HepG2 (cell line): ENCODE measurements around the gene NEMF. TPM values are rescaled to one million over a fixed set of nuclear protein-coding genes. Genes with fewer than 3 reads are reported as not detected.

Source experiments
- CENPX ChIP-seq: sonication (generic); formaldehyde crosslinking; IDR thresholded peaks from 2 replicates; pipeline ENCODE4 v1.9.0; 2021; ENCODE audit warnings: mild to moderate bottlenecking, missing genetic modification reagents, moderate library complexity
- EED ChIP-seq: sonication (generic); formaldehyde crosslinking; IDR thresholded peaks from 2 replicates; pipeline ENCODE4 v1.5.0; 2020; ENCODE audit warnings: mild to moderate bottlenecking, missing genetic modification reagents
- GATAD1 ChIP-seq: IDR thresholded peaks from 2 replicates; pipeline ENCODE4 v1.6.1; 2016; ENCODE audit warnings: missing genetic modification reagents, missing compliant biosample characterization
- HOXA7 ChIP-seq: sonication (generic); formaldehyde crosslinking; IDR thresholded peaks from 2 replicates; pipeline ENCODE4 v1.8.1; 2022; ENCODE audit warnings: mild to moderate bottlenecking, missing genetic modification reagents, moderate library complexity
- KDM6A ChIP-seq: IDR thresholded peaks from 2 replicates; pipeline ENCODE4 v1.6.1; 2016; ENCODE audit warnings: low read depth
- SP2 ChIP-seq: sonication (generic); formaldehyde crosslinking; IDR thresholded peaks from 2 replicates; pipeline ENCODE4 v1.5.1; 2020; ENCODE audit warnings: mild to moderate bottlenecking, missing genetic modification reagents
- ZFX ChIP-seq: sonication (generic); formaldehyde crosslinking; IDR thresholded peaks from 2 replicates; pipeline ENCODE4 v1.4.0; 2020; ENCODE audit warnings: mild to moderate bottlenecking, low read depth, missing genetic modification reagents, moderate library complexity
- ZMYM4 ChIP-seq: sonication (generic); formaldehyde crosslinking; IDR thresholded peaks from 2 replicates; pipeline ENCODE4 v1.8.1; 2023; ENCODE audit warnings: mild to moderate bottlenecking, missing genetic modification reagents
- ZNF713 ChIP-seq: sonication (generic); formaldehyde crosslinking; IDR thresholded peaks from 2 replicates; pipeline ENCODE4 v1.4.0; 2020; ENCODE audit warnings: mild to moderate bottlenecking, missing genetic modification reagents
- ZSCAN25 ChIP-seq: sonication (generic); formaldehyde crosslinking; IDR thresholded peaks from 2 replicates; pipeline ENCODE4 v1.8.0; 2022; ENCODE audit warnings: mild to moderate bottlenecking, missing genetic modification reagents
- polyA plus RNA-seq, 8 experiments: library from polyadenylated mRNA; depleted of rRNA in 3 of 8; stranded (reverse) in 7 of 8; unstranded in 1 of 8; fragments of >200 nt; fragmentation: Illumina TruSeq in 4 of 8; extraction: Trizol in 4 of 8; gene quantifications; 2 replicates each; pipeline versions ENCODE4 v1.2.1 to v1.2.3, GENCODE V29; 2011 to 2016; ENCODE audit warnings: low read depth in 4 of 8, missing spikeins in 1 of 8, mixed read lengths in 1 of 8; ENCODE audit not compliant: insufficient read depth in 1 of 8
- total RNA-seq, 5 experiments: library from RNA; depleted of rRNA; stranded (reverse); fragments of >200 nt; fragmentation: Illumina TruSeq; extraction: Trizol; gene quantifications; 2 replicates each; pipeline ENCODE4 v1.2.3, GENCODE V29; 2016; ENCODE audit warnings: low read depth in 1 of 5
- TF ChIP-seq, protein P1 (sequence below): sonication (generic); formaldehyde crosslinking; IDR thresholded peaks from 2 replicates; pipeline ENCODE4 v1.5.0; 2020; ENCODE audit warnings: missing genetic modification reagents
- TF ChIP-seq, protein P2 (sequence below): IDR thresholded peaks from 2 replicates; pipeline ENCODE4 v1.6.1; 2016; ENCODE audit warnings: low read depth, borderline replicate concordance
- TF ChIP-seq, protein P3 (sequence below): sonication (generic); formaldehyde crosslinking; conservative IDR thresholded peaks from 2 replicates; pipeline ENCODE4 v1.5.0; 2020; ENCODE audit warnings: missing genetic modification reagents
- TF ChIP-seq, protein P4 (sequence below): sonication (generic); formaldehyde crosslinking; IDR thresholded peaks from 2 replicates; pipeline ENCODE4 v1.5.1; 2020; ENCODE audit warnings: mild to moderate bottlenecking, missing genetic modification reagents, borderline replicate concordance
- TF ChIP-seq, protein P5 (sequence below): conservative IDR thresholded peaks from 2 replicates; pipeline ENCODE4 v1.6.1; 2018; ENCODE audit warnings: missing genetic modification reagents
- TF ChIP-seq, protein P6 (sequence below): sonication (generic); IDR thresholded peaks from 2 replicates; pipeline ENCODE4 v1.6.1; 2016; ENCODE audit warnings: low read depth, borderline replicate concordance

Gene NEMF
- total and polyA plus RNA-seq, 2 of the 13 experiments (the other 11 are each of a cell fraction or from before 2014, with no cell fraction given) = 21.3 to 57.9 TPM

DNA sequence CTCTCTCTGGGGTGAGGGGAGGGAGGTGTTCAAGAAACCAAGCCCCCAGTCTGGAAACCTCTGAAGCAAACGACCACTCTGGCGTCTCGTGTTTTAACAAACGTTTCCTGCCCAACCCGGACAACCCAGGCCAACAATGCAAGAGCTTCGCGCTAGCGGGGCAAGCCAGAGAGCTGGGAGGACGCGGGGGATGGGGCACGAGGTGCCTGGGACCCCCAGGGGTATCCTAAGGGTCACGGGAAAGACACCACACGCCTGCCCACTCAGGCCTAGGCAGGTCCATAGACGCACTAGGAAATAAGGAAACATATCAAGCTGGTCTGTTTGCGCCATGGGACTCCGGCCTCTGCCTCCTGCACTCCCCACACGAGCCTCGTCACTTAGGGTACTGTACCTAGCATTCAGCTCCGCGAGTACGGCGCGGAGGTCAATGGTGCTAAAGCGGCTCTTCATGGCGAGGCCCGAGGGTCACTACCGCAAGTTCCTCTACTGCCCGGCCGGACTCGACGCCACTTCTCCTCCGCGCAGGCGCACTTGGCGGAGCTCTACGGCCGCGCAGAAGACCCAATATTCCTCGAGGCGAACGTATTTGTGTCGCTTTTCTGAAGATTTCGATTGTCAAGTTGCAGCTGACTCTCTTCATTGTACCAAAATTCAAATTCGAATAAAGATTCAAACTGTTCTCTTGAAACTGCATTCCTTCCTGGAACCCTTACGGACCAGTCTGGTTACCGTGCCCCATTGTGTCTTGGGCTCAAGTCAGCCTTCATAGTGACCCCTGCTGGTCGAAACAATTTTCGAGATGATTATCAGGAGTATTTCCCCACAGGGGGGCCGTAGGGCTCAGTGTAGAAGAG lies at the start of gene NEMF (continued):
- no peak for TF ChIP-seq KDM6A (CRISPR knock-in tag)
- TF ChIP-seq EED (CRISPR knock-in tag) = peak; percentile 92
- TF ChIP-seq GATAD1 (CRISPR knock-in tag) = peak; percentile 91
- TF ChIP-seq, protein P1, sequence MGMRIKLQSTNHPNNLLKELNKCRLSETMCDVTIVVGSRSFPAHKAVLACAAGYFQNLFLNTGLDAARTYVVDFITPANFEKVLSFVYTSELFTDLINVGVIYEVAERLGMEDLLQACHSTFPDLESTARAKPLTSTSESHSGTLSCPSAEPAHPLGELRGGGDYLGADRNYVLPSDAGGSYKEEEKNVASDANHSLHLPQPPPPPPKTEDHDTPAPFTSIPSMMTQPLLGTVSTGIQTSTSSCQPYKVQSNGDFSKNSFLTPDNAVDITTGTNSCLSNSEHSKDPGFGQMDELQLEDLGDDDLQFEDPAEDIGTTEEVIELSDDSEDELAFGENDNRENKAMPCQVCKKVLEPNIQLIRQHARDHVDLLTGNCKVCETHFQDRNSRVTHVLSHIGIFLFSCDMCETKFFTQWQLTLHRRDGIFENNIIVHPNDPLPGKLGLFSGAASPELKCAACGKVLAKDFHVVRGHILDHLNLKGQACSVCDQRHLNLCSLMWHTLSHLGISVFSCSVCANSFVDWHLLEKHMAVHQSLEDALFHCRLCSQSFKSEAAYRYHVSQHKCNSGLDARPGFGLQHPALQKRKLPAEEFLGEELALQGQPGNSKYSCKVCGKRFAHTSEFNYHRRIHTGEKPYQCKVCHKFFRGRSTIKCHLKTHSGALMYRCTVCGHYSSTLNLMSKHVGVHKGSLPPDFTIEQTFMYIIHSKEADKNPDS (CRISPR knock-in tag) = 0 out of 2 replicates have a peak, but pooled peaks have one; percentile 43
- TF ChIP-seq ZSCAN25 (CRISPR knock-in tag) = no peak; the same call in 1 of the 2 replicates
- TF ChIP-seq, protein P2, sequence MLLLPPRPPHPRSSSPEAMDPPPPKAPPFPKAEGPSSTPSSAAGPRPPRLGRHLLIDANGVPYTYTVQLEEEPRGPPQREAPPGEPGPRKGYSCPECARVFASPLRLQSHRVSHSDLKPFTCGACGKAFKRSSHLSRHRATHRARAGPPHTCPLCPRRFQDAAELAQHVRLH (CRISPR knock-in tag) = peak; percentile 76
- 0 out of 2 replicates have a peak, but pooled peaks have one; percentile 26 for TF ChIP-seq ZNF713 (CRISPR knock-in tag)
- TF ChIP-seq, protein P3, sequence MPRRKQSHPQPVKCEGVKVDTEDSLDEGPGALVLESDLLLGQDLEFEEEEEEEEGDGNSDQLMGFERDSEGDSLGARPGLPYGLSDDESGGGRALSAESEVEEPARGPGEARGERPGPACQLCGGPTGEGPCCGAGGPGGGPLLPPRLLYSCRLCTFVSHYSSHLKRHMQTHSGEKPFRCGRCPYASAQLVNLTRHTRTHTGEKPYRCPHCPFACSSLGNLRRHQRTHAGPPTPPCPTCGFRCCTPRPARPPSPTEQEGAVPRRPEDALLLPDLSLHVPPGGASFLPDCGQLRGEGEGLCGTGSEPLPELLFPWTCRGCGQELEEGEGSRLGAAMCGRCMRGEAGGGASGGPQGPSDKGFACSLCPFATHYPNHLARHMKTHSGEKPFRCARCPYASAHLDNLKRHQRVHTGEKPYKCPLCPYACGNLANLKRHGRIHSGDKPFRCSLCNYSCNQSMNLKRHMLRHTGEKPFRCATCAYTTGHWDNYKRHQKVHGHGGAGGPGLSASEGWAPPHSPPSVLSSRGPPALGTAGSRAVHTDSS (CRISPR knock-in tag) = no peak
- no peak for TF ChIP-seq CENPX (CRISPR knock-in tag)
- peak; percentile 90 for TF ChIP-seq ZMYM4 (CRISPR knock-in tag)
- no peak for TF ChIP-seq SP2 (CRISPR knock-in tag)
- TF ChIP-seq, protein P4, sequence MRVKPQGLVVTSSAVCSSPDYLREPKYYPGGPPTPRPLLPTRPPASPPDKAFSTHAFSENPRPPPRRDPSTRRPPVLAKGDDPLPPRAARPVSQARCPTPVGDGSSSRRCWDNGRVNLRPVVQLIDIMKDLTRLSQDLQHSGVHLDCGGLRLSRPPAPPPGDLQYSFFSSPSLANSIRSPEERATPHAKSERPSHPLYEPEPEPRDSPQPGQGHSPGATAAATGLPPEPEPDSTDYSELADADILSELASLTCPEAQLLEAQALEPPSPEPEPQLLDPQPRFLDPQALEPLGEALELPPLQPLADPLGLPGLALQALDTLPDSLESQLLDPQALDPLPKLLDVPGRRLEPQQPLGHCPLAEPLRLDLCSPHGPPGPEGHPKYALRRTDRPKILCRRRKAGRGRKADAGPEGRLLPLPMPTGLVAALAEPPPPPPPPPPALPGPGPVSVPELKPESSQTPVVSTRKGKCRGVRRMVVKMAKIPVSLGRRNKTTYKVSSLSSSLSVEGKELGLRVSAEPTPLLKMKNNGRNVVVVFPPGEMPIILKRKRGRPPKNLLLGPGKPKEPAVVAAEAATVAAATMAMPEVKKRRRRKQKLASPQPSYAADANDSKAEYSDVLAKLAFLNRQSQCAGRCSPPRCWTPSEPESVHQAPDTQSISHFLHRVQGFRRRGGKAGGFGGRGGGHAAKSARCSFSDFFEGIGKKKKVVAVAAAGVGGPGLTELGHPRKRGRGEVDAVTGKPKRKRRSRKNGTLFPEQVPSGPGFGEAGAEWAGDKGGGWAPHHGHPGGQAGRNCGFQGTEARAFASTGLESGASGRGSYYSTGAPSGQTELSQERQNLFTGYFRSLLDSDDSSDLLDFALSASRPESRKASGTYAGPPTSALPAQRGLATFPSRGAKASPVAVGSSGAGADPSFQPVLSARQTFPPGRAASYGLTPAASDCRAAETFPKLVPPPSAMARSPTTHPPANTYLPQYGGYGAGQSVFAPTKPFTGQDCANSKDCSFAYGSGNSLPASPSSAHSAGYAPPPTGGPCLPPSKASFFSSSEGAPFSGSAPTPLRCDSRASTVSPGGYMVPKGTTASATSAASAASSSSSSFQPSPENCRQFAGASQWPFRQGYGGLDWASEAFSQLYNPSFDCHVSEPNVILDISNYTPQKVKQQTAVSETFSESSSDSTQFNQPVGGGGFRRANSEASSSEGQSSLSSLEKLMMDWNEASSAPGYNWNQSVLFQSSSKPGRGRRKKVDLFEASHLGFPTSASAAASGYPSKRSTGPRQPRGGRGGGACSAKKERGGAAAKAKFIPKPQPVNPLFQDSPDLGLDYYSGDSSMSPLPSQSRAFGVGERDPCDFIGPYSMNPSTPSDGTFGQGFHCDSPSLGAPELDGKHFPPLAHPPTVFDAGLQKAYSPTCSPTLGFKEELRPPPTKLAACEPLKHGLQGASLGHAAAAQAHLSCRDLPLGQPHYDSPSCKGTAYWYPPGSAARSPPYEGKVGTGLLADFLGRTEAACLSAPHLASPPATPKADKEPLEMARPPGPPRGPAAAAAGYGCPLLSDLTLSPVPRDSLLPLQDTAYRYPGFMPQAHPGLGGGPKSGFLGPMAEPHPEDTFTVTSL = peak; percentile 64; the same call in 1 of the 2 replicates
- TF ChIP-seq HOXA7 (CRISPR knock-in tag) = no peak
- TF ChIP-seq, protein P5, sequence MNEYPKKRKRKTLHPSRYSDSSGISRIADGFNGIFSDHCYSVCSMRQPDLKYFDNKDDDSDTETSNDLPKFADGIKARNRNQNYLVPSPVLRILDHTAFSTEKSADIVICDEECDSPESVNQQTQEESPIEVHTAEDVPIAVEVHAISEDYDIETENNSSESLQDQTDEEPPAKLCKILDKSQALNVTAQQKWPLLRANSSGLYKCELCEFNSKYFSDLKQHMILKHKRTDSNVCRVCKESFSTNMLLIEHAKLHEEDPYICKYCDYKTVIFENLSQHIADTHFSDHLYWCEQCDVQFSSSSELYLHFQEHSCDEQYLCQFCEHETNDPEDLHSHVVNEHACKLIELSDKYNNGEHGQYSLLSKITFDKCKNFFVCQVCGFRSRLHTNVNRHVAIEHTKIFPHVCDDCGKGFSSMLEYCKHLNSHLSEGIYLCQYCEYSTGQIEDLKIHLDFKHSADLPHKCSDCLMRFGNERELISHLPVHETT (CRISPR knock-in tag) = peak; percentile 57; the same call in 1 of the 2 replicates
- TF ChIP-seq, protein P6, sequence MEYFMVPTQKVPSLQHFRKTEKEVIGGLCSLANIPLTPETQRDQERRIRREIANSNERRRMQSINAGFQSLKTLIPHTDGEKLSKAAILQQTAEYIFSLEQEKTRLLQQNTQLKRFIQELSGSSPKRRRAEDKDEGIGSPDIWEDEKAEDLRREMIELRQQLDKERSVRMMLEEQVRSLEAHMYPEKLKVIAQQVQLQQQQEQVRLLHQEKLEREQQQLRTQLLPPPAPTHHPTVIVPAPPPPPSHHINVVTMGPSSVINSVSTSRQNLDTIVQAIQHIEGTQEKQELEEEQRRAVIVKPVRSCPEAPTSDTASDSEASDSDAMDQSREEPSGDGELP = no peak
- peak; percentile 98 for TF ChIP-seq ZFX (CRISPR knock-in tag)
